ENCODE data around the gene SNAPC3.

- no peak for TF ChIP-seq CTCF (IDR thresholded peaks at IDR 0.05)
- TF ChIP-seq POLR2A (IDR thresholded peaks at IDR 0.05): no peak
These were observed 33.5 kb upstream of the SNAPC3 start for GRCh38 chr9:15389173-15389572.
